Activated CD4-positive, alpha-beta T cell treated with anti-CD3 and anti-CD28 coated beads for 24 hours (primary cell): Measurements from ENCODE around the gene TOR1A.

Source experiments
- DNase-seq, 2 donors: peaks; one replicate each; pipeline ENCODE4 v3.0.0-alpha.2; 2020; ENCODE audit warnings: low read depth in 2 of 2

Gene TOR1A, protein sequence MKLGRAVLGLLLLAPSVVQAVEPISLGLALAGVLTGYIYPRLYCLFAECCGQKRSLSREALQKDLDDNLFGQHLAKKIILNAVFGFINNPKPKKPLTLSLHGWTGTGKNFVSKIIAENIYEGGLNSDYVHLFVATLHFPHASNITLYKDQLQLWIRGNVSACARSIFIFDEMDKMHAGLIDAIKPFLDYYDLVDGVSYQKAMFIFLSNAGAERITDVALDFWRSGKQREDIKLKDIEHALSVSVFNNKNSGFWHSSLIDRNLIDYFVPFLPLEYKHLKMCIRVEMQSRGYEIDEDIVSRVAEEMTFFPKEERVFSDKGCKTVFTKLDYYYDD

DNA sequence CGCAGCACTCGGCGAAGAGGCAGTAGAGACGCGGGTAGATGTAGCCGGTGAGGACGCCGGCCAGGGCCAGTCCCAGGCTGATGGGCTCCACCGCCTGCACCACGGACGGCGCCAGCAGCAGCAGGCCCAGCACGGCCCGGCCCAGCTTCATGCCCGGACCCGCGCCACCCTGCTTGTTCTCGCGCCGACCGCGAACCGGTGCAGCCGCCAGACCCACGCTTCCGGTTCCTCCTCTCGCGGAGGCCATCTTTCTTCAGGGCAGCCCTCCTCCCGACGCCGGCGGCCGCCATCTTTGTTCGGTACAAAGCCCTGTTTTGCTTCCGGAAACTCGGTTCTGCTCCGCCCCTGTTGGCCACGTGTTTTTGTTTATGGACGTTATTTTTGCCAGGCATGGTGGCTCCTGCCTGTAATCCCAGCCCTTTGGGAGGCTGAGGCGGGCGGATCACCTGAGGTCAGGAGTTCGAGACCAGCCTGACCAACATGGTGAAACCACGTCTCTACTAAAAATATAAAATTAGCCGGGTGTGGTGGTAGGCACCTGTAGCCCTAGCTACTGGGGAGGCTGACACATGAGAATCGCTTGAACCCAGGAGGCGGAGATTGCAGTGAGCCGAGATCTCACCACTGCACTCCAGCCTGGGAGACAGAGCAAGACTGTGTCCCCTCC is at the start of gene TOR1A:
Gene TOR1A (minus strand): TSS at position 202 of the 667 bp plus-strand sequence. CDS start 51 bp downstream, at position 151.
- peak; percentile 86 to 90 for DNase-seq

DNA sequence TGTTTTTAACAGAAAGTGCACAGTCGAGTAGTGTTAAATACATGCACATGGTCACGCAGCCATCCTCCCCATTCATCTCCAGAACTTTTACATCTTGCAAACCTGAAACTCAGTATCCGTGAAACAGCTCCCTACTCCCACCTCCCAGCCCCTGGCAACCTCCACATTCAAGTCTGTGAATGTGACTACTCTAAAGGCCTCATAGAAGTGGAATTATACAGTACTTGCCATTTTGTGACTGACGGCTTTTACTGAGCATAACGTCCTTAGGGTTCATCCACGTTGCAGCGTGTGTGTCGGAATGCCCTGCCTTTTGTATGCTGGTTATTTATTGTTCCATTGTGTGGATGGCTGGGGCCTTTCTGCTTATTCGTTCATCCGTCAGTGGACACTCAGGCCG is 47.1 kb upstream of the TOR1A start:
- DNase-seq, result no peak

DNA sequence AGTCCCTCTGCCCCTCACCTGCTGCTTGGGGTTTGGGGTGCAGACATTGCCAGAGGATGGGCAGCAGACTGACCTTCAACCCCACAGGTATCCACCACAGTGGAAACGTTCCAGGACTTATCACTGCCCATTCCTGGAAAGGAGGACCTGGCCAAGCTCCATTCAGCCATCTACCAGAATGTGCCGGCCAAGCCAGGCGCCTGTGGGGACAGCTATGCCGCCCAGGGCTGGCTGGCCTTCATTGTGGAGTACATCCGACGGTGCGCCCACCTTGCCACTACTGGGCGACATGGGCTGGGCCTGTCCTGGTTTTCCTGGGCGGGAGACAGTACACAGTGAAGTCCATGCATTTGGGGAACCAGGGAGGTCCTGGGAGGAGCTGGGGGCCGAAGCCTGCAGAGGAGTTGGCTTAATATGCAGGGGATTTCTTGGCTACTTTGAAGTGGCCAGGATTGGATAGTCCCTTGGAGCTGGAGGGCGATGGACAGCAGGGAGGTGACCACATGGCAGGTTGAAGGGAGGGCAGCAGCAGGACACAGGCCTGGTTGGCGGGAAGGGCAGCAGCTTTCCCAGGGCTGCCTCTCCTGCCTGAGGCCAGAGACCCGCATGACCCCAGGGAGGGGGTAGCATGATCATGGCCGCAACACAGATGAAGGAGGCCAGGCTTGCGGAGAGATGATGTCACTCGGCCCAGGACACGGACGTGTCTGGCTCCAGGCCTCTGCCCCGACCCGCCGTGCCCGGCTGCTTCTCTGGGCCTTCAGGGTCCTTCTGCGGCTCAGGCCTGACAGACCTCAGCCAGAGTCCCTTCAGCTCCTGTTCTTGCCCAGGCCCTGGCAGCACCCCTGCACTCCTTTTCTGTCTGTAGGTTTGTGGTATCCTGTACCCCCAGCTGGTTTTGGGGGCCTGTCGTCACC is 45.9 kb upstream of the TOR1A start:
- no peak for DNase-seq

DNA sequence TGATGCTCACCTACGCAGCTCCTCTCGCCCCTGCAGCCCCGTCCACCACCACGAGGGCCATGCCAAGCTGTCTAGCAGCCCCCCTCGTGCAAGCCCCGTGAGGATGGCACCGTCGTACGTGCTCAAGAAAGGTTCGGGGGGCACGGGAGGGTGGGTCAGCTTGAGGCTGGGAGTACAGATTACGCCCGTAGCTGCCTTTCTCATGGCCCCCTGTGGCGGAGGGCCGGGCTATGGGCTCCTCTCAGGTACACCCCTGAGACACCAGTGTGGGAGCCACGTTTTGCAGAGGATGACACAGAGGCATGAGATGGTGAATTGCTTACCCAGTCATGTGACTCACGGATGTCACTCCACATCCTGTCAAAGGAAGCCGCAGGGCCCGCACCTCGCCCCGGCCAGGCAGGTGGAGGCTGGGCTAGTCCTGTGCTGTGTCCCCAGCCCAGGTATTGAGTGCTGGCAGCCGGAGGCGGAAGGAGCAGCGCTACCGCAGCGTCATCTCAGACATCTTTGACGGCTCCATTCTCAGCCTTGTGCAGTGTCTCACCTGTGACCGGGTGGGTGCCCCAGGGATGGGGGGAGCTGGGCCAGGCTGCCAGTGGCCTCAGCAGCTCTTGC is 45.0 kb upstream of the TOR1A start:
- DNase-seq, result peak; percentile 72 to 74

DNA sequence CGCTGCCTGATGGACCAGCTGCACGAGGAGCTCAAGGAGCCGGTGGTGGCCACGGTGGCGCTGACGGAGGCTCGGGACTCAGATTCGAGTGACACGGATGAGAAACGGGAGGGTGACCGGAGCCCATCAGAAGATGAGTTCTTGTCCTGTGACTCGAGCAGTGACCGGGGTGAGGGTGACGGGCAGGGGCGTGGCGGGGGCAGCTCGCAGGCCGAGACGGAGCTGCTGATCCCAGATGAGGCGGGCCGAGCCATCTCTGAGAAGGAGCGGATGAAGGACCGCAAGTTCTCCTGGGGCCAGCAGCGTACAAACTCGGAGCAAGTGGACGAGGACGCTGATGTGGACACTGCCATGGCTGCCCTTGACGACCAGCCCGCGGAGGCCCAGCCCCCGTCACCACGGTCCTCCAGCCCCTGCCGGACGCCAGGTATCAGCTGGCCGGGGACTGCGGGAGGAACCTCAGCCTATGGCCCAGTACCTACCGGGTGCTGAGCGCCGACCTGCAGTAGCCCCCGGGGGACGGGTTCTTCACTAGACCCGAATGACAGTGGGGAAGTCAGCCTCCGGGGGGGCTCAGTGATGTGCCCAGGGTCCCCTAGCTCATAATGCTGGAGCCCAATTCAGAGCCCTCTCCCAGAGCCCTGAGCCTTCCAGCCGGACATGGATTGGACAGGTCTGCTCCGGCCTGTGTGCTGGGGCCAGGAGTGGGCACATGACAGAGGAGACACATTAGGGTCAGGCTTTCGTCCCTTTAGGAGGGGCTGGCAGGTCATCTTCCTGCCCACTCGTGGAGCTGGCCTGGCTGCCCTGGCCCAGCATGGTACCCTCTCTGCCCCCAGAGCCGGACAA is 44.3 kb upstream of the TOR1A start:
- no peak for DNase-seq

DNA sequence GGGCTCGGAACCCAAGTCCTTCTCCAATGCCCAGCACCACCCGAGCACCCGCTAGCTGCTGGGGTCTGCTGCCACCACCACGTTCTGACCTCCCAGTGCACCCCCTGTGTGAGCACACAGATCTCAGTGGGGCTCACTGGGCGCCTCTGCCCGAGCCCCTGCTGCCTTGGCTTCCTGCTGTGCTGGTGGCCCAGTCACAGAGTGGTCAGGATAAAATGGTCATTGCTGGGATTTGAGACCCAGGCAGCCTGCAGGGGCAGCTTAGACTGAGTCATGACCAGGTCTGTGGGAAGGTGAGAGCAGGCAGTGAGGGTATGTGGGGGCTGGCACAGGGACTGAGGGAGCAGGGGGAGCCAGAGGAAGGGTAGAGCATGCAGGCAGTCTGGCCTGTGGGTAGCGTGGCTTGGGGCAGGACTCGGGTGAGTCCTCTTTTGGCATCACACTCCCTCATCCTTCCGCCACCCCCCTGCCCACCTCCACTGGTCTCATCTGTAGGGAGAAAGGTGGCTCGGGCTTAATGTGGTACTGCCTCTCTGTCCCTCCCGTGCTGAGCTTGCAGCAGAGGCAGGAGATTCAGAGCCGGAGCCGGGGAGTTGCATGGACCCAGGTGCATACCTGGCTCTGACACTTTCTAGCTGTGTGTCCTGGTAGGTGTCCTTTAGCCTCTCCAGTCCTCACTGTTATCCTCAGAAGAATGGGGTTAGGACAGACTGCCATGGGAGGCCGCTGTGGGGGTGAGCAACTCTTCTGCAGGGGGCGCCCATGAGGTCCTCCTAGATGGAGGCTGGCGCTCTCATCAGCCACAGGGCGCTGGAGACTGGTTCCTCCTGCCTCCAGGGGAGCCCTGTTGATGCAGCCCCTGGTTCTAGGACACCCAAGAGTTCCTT is 43.4 kb upstream of the TOR1A start:
- no peak for DNase-seq

DNA sequence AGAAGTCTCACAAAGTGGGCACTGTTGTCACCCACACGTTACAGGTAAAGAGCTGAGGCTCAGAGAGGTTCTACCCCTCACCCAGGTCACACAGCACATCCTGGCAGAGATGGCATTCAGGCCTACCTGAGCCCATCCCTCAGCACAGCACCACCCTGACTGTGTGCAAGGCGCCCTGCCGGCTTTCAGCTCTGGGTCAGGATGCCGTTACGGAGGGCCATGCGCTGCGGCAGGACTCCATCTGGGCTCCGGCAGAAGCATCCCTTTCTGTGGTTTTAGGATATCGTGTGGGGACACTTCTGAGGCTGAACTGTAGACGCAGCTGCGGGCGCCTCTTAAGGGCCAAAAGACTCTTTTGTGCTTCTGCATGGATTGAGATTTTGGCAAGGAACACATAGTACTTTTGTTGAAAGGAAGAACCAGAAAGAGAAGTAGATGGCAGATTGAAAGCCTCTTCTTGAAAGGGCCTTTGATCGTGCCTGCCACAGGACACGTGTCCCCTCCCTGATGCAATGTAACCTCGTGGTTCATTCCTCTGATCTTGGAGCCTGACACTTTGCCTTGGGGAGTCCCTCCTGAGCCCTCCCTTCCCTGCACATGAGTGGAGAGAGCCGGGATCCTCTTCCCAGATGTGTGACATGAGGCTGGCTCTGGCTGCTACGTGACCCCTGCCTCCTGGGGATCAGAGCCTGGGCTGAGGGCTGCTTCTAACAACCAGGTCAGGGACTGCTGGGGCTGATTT is 42.6 kb upstream of the TOR1A start:
- DNase-seq, result no peak

DNA sequence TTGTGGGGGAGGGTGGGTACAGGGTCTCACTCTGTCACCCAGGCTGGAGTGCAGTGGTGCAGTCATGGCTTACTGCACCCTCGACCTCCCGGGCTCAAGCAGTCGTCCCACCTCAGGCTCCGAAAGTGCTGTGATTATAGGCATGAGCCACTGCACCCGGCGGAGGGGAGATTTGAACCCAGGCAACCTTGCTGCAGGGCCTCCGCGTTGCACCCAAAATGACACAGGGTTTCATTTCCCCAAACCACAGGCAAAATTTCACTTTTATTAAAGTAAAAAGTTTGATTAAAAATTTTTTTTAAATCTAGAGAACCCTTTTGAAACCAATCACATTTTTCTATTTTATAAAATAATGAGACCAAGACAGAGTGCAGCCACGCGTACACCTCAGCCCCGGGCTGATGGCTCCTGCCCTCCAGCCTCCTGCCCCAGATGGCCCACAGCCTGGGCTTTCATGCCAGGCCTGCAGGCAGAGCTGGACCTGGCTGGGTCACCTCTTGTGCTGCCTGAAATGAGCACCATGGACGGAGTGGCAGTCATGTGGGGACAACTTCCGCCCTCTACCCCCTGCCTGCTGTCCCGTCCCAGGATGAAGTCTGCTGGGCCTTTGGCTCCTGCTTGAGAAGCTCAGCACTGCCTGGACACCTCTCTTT is 41.9 kb upstream of the TOR1A start:
- no peak for DNase-seq

DNA sequence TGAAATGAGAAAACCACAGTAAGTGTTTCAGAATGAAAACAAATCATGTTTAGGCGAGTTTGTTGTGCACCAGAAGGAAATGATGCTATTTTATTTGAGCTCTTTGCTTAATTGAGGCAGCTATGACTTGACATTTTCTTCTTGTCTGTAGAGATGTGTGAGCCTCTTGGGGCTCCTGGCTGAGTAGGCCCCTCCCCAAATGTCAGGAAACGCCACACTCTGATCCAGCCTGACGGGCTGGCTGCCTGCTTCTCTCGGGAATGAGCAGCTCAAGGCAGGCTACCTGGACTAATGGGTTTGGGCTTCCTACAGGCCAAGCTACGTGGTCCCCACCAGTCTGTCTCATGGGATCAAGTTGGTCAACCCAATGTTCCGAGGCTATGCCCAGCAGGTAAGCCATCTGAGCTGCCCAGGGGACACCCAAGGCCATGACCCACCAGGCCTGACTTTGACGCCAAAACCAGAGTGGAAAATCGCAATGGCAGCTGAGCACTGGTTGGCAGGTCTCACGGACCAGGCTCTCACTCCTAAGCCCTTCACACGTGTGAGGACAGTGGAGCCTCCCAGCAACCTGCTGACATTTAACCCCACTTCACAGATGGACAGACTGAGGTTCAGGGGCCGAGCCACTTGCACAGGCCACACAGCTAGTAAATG is 41.2 kb upstream of the TOR1A start:
- DNase-seq, result no peak

DNA sequence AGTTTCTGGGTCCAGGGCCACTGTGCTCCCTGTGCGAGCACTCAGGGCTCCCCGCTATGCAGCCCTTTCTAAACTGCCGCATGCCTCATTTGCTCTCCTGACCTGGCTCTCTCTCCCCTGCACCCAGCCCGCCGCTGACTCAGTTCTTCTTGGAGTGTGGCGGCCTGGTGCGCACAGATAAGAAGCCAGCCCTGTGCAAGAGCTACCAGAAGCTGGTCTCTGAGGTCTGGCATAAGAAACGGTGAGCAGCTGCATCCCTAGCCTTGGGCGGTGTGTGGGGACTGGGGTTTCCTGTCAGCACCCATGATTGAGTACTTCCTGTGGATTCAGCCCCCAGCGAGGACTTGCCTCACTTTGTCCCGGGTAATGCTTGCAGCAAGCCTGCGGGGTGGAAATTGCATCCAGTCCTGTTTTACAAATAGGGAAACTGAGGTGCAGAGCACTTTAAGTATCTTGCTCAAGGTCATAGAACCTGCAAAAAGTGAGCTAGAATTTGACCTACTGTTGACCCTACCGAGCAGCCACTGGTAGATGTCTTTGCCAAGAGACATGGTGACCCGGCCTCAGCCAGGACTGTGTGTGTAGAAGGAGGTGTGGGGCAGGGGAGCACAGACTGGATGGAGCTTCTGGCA is 39.2 kb upstream of the TOR1A start:
- DNase-seq, result peak in 1 of 2 donors; percentile 15

DNA sequence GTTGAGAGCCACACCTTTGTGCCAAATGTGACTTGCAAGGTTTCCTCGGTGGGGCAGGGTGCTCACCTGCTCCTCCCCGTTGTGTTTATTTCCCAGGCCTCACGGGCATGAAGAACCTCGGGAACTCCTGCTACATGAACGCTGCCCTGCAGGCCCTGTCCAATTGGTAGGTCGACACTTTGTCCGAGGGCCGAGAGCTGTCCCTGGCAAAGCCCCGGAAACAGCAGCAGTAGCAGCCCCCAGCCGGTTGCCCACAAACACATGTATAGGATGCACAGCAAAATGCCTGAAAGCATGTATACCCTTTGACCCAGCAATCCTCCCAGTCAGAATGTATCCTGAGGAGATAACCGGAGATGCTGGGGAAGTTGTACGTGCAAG is 37.5 kb upstream of the TOR1A start:
- DNase-seq, result no peak

DNA sequence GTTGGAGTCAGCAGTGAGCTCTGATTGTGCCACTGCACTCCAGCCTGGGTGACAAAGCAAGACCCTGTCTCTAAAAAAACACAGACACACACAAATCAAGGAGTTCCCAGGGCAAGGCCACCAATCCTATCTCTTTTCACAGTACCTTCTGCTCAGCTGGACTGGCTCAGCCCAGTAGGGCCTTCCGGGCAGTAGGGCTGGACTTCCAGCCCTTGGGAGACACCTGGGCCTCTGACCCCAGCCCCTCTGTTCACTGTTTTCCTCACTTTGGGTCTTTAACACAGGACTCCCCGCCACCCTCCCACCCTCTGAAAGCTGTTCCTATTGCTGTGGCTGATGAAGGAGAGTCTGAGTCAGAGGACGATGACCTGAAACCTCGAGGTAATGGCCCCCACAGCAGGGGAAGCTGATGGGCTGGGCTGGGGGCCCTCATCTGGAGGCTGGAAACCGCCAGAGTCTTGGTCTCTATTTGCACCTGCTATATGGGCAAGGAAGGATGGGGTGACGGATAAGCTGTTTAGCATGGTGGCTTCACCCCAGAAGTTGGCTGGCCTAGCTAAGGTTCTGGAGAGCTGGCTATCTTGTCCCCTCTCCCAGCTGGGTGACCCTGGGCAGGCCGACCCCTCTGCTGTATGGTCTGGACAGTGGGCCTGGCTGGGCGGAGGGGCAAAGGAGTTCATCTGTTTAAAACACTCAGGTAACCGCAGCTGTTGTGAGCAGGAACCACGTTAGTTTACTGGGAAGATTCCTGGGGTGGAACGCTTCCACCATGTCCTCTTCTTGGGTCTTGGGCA is 36.9 kb upstream of the TOR1A start:
- no peak for DNase-seq

DNA sequence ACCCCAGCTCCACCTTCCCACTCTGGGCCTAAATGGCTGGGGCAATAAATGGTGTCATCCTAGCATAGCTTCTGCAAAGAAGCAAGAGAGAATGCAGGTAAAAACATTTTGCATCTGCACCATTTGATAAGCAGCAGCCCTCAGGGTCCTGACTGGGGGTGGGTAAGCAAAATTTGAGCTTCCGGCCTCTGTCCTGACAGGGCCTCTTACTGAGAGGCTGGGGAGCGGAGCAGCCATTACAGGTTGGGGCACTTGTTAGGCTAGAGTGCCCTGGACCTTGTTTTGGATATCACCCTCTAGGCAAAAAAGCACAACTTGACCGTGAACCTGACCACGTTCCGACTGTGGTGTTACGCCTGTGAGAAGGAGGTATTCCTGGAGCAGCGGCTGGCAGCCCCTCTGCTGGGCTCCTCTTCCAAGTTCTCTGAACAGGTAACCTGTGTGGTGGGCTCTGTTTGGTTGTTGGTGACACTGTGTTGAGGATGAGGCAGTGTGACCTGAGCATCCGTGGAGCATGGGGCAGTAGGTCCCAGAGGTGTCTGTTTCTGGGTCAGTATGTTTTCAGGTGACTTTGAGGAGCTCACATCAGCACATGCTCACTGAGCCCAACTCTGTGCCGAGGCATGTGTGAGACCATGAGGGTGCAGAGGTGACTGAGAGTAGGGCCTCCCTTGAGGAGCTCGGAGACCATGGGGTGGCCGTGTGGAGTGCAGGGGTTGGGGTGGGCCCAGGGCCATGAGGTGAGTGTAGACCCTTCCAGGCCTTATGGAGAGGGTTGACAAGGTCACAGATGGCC is 34.4 kb upstream of the TOR1A start:
- DNase-seq, result no peak

DNA sequence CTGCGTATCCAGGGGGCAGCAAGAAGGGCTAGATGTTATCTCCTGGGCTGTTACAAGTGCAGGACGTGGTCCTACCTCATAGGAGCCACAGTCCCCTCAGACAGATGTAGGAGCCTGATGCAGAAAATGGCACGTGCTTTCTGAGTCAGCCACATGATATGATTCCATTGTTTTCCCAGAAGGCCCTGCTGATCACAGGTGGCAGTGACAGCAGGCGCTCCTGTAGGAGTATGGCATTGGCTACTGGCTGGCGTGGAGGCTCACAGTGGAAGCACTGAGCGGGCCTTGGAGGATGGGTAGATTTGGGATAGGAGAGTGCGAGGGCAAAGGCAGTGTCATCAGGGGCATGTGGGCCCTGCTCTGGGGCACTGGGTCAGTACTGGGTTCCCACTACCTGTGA is 33.3 kb upstream of the TOR1A start:
- DNase-seq, result no peak

DNA sequence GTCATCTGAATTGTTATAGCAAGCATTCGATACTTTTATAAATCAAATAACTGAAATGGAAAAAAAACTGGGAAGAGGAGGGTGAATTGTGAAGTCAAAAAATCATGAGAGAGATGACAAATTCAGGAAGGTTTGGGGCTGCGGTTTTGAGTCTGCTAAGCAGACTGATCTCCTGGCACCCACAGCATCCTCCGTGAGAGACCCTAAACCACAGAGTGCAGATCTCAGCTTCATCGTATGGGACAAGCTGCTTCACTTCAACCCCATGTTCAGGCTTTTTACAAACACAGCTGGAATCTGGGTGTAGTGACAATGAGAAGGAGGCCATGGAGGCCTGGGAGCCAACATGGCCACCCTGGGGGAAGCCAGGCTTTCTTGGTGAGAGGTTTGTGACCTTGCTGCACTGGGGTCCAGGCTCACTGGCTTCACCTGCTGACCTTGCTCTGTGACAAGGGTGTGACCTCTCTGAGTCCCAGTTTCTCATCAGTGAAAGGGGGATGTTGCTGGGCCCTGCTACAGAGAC is 30.7 kb upstream of the TOR1A start:
- DNase-seq, result no peak

DNA sequence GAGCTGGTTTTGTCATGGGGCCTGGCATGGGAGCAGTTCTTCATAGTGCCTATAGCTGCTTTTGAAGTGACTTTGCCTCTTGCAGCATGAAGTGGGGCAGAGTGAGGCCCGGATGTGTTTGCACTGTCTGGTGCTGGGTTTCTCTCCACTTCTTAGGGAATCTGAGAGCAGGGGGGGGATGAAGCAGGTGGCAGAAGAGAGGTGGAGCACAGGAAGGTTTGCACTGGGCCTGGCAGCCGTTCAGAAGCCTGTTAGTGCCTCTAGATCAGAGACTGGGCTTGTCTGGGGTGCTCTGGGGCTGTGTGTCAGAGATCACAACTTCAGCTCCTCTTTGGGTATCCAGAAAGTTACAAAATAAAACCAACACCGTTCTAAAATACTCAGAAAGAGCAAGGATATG is 29.7 kb upstream of the TOR1A start:
- no peak for DNase-seq
